Activated CD4-positive, alpha-beta T cell treated with anti-CD3 and anti-CD28 coated beads for 24 hours (primary cell): ENCODE measurements around the gene SLC27A2.

Experiments
- DNase-seq, 2 donors: peaks; one replicate each; pipeline ENCODE4 v3.0.0-alpha.2; 2020; ENCODE audit warnings: low read depth in 2 of 2

Gene SLC27A2

DNA sequence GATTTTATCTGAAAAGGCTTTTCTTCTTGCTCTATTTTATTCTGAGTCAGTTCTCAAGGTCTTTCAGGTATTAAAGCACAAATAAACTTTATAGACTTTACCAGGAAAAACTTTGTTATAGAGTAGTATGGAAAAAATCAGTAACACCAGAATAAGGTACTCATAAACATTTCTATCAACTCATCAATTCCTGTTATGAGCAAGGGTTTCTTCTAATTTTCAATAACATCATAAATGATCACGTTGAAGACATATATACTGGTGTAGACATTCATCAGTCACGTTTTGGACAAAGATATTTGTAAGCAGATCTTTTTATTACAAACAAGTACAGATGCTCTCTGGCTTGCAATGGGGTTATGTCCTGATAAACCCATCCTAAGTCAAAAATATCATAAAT, 93.1 kb downstream of the SLC27A2 start:
- DNase-seq: no peak

DNA sequence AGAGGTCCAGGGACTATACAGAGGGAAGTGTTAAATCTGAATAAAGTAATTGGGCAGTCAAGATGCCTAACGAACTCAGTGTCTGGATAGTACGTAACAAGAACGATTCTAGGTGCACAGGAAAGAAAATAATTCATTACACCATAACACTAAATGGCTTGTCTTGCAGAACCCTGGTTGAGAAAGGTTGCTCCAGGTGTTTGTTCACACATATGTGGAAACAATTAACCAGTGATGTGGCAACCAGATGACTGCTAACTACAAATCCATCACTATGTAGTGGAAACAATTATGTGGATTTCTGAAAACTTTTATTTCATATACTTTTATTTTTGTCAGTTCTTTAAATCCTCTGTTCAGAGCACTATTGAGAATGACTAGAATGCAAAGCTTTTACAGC, 93.9 kb downstream of the SLC27A2 start:
- no peak for DNase-seq

DNA sequence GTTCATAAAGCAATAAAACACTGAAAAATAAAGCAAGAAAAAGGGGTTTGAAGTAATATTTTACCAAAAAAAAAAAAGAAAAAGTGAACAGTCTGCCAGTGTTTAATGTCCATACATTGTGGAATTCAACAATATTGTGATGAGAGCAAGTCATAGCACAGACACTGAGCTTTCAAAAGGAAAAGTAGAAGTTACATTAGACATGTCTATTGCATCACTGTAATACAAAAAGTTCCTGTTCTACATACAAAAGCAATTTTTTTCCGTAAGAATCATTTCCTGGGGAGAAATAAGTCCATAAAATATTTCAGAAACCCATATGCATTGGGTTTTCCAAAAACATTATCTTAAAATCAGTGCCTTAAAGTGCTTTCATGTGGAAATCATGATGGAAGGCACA, 95.4 kb downstream of the SLC27A2 start:
- no peak for DNase-seq

DNA sequence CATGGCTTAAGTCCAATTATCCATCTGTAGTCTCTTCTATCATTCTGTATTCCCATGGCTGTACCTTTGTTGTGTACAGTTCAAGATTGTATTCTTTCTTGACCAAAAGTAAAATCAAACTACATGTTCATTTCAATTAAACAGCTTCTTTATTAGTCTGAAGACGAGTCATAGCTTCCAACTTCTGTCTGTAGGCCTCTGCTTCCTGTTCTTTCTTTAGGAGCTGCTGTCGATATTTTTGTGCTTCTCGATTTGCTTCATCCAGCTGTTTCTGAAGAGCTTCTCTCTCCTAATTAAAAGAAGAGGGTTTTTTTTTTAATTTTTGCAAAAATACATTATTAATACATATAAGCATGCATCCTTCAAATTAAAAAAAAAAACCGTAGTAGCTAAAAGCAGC, 96.5 kb downstream of the SLC27A2 start:
- no peak for DNase-seq

DNA sequence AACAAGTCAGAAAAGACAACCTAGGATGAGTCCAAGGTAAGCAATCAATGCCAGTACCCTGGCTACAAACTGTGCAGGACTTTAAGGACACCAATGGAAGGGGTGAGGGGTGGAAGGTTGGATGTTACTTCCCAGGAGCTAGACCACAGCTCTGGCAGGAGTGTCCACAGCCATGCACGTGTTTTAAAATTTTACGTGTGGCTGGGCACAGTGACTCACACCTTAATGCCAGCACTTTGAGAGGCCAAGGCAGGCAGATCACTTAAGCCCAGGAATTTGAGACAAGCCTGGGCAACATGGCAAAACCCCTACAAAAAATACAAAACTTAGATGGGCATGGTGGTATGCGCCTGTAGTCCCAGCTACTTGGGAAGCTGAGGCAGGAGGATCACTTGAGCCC, 98.3 kb downstream of the SLC27A2 start:
- DNase-seq: no peak

DNA sequence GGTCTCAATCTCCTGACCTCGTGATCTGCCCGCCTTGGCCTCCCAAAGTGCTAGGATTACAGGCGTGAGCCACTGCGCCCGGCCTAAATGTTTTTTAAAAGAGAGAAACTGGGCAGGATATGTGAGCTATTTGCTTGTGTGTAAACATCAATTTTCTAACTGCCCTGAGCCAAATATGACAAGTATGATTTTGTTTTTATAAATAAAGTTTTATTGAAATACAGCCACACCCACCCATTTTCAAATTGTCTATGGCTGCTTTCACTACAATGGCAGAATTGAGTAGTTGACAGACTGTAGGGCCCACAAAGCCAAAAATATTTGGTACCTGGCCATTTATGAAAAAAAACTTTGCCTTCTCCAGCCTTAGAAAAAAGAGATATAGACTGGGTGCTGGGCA, 99.4 kb downstream of the SLC27A2 start:
- no peak for DNase-seq
